Caco-2 (cell line): ENCODE results near the gene SELENOT. TPM values are rescaled to one million over a fixed set of nuclear protein-coding genes. Genes with fewer than 3 reads are reported as not detected.

ENCODE experiments used
- BruUV-seq: library from RNA; stranded (reverse); fragments of 400-500 nt; replicated peaks from 2 replicates; lab custom pipeline; 2021; lab: Mats Ljungman, UMichigan
- CTCF ChIA-PET: fragments of 300-600 bp; sonication (Branson Sonifier 250); formaldehyde crosslinking; loops from one replicate; lab custom pipeline; 2022; ENCODE audit warnings: antibody characterized with exemption; lab: Charles Lee
- POLR2A ChIA-PET: fragments of 300-600 bp; sonication (Branson Sonifier 250); formaldehyde crosslinking; loops from one replicate; lab custom pipeline; 2022; ENCODE audit warnings: antibody characterized with exemption; lab: Charles Lee
- DNase-seq, 2 experiments: peaks; one replicate each; pipeline versions ENCODE4 v3.0.0 to v3.0.0-alpha.2; 2020 to 2022
- H3K27me3 ChIP-seq: replicated peaks from 2 replicates; pipeline ENCODE4 v1.6.0; 2011; ENCODE audit warnings: low read length; ENCODE audit not compliant: control insufficient read depth, insufficient read depth
- H3K36me3 ChIP-seq: 2 replicates; pipeline ENCODE4 v1.5.1; 2011; ENCODE audit warnings: low read length; ENCODE audit not compliant: control insufficient read depth, insufficient read depth
- H3K4me1 ChIP-seq: fragments of 250-450 bp; sonication (Bioruptor Pico); 2 replicates; pipeline ENCODE4 v1.5.1; 2020; ENCODE audit warnings: mild to moderate bottlenecking
- H3K4me3 ChIP-seq: 2 replicates; pipeline ENCODE4 v1.5.1; 2011; ENCODE audit warnings: low read depth, mild to moderate bottlenecking, control low read depth, low read length
- H3K9me3 ChIP-seq: fragments of 250-450 bp; sonication (Bioruptor Pico); 2 replicates; pipeline ENCODE4 v1.5.1; 2020; ENCODE audit warnings: mild to moderate bottlenecking, moderate library complexity
- H3K27ac Mint-ChIP-seq: one replicate; pipeline ENCODE4 v1.8.0; 2022; ENCODE audit warnings: mixed read lengths; ENCODE audit not compliant: unreplicated experiment
- H3K27me3 Mint-ChIP-seq: one replicate; pipeline ENCODE4 v1.8.0; 2022; ENCODE audit warnings: mixed read lengths; ENCODE audit not compliant: insufficient read depth, unreplicated experiment
- H3K36me3 Mint-ChIP-seq: one replicate; pipeline ENCODE4 v1.8.0; 2022; ENCODE audit warnings: mild to moderate bottlenecking, mixed read lengths; ENCODE audit not compliant: insufficient read depth, unreplicated experiment
- H3K4me1 Mint-ChIP-seq: one replicate; pipeline ENCODE4 v1.8.0; 2022; ENCODE audit warnings: low read depth, mixed read lengths; ENCODE audit not compliant: unreplicated experiment
- H3K4me3 Mint-ChIP-seq: one replicate; pipeline ENCODE4 v1.8.0; 2022; ENCODE audit warnings: mild to moderate bottlenecking, moderate library complexity, mixed read lengths; ENCODE audit not compliant: unreplicated experiment
- H3K9me3 Mint-ChIP-seq: one replicate; pipeline ENCODE4 v1.8.0; 2022; ENCODE audit warnings: mixed read lengths; ENCODE audit not compliant: unreplicated experiment
- intact Hi-C: fragments of 100-400 bp; cut with micrococcal nuclease; formaldehyde crosslinking; loops from one replicate; pipeline ENCODE4 v1.10.0; 2022; ENCODE audit not compliant: unreplicated experiment
- total RNA-seq: library from RNA; stranded (reverse); gene quantifications from 2 replicates; pipeline ENCODE4 v1.2.3, GENCODE V29; 2022
- TF ChIP-seq, protein P1 (sequence below), 2 experiments: fragments of 200-600 bp in 1 of 2; IDR thresholded peaks; 1 replicate in 1 of 2; 2 replicates in 1 of 2; pipeline versions ENCODE4 v1.5.1 to v1.8.0; 2011 to 2022; ENCODE audit warnings: antibody characterized with exemption in 1 of 2, control low read depth in 1 of 2, inconsistent platforms in 1 of 2, low read depth in 1 of 2, low read length in 1 of 2, mild to moderate bottlenecking in 1 of 2, moderate library complexity in 1 of 2; ENCODE audit not compliant: insufficient read depth in 1 of 2, severe bottlenecking in 1 of 2, unreplicated experiment in 1 of 2

Gene SELENOT
- total RNA-seq, 1 experiment from 2014 or later, result 124 TPM

DNA sequence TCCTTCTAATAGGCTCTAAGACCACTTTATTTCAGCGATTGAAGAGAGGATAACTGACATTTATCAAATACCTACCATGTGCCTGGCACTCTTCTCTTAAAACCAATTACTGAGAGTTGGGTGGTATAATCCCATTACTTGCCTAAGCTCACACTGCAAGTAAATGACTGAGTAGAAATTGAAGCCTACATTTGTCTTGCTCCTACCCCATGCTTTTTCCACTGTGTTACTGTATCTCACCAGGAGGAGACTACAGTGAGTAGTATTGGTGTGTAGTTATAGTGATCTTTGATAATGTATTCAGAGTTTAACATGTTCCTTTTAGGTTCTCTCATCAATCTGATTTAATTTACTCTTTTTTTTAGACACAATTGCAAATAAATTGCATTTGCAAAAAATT lies 35.8 kb upstream of the SELENOT start:
- TF ChIP-seq, protein P1, sequence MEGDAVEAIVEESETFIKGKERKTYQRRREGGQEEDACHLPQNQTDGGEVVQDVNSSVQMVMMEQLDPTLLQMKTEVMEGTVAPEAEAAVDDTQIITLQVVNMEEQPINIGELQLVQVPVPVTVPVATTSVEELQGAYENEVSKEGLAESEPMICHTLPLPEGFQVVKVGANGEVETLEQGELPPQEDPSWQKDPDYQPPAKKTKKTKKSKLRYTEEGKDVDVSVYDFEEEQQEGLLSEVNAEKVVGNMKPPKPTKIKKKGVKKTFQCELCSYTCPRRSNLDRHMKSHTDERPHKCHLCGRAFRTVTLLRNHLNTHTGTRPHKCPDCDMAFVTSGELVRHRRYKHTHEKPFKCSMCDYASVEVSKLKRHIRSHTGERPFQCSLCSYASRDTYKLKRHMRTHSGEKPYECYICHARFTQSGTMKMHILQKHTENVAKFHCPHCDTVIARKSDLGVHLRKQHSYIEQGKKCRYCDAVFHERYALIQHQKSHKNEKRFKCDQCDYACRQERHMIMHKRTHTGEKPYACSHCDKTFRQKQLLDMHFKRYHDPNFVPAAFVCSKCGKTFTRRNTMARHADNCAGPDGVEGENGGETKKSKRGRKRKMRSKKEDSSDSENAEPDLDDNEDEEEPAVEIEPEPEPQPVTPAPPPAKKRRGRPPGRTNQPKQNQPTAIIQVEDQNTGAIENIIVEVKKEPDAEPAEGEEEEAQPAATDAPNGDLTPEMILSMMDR (IDR thresholded peaks at IDR 0.05; ENCODE audit: insufficient read depth in 1 of 2, low read depth in 1 of 2, low read length in 1 of 2, severe bottlenecking in 1 of 2, unreplicated experiment in 1 of 2), result no peak
- BruUV-seq, result no TSS peak
- Histone ChIP-seq H3K4me1 (no peaks in the 10 kb centered on the region), H3K36me3 (no peaks in the 10 kb centered on the region), H3K9me3 (no peaks in the 10 kb centered on the region), H3K27me3 (no peaks in the 10 kb centered on the region), H3K4me3 (no peak overlapping the region)
- Mint-ChIP-seq H3K4me1 (no peaks in the 10 kb centered on the region), H3K36me3 (peaks cover 49% of the 10 kb centered on the region), H3K9me3 (no peaks in the 10 kb centered on the region), H3K4me3 (no peak overlapping the region), H3K27me3 (no peaks in the 10 kb centered on the region), H3K27ac (no peak overlapping the region)
- CTCF ChIA-PET, result interaction anchor here (0.6 kb wide), 1 partner anchor 10 kb away, joined by 4 read pairs; no protein-coding TSS in a partner anchor
- intact Hi-C loops, result no loop called here
- POLR2A ChIA-PET, result interaction anchor here (1.2 kb wide), 1 partner anchor 21 kb away, joined by 3 read pairs; the partner anchor contains the start of genes EIF2A and SERP1
- no peak for DNase-seq

DNA sequence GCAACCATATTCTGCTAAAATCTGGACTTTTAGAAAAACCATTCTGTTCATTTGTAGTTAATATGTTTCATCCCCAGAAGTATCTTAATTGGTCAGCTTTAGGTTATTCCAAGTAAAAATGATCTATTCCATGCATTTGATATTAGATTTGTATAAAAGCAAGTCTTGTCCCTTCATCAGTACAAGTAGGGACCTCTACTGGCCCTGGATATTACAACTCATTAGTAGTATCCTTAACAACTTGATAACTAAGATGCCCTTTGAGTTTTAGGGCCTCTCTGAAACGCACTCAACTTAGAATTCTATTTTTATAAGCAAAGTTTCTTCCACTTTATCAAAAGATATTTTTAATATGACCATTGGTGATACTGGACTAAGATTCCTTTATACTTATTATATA lies 25.3 kb upstream of the SELENOT start:
- no peak overlapping the region for H3K27ac Mint-ChIP-seq
- intact Hi-C loops, result no loop called here
- H3K4me3 Mint-ChIP-seq, result no peak overlapping the region
- no peaks in the 10 kb centered on the region for H3K4me1 Mint-ChIP-seq
- H3K9me3 Mint-ChIP-seq, result no peaks in the 10 kb centered on the region
- no TSS peak for BruUV-seq
- no peaks in the 10 kb centered on the region for H3K27me3 Mint-ChIP-seq
- no peak for DNase-seq
- H3K36me3 Mint-ChIP-seq, result peaks cover 51% of the 10 kb centered on the region
- CTCF ChIA-PET, result interaction anchor here (0.7 kb wide), 1 partner anchor 10 kb away, joined by 4 read pairs; no protein-coding TSS in a partner anchor
- Histone ChIP-seq H3K36me3 (peaks cover 5% of the 10 kb centered on the region; the same call in 1 of the 2 replicates), H3K4me1 (no peaks in the 10 kb centered on the region), H3K4me3 (no peak overlapping the region), H3K9me3 (no peaks in the 10 kb centered on the region), H3K27me3 (no peaks in the 10 kb centered on the region)
- POLR2A ChIA-PET, result no interaction called here
- TF ChIP-seq, protein P1 (IDR thresholded peaks at IDR 0.05; ENCODE audit: insufficient read depth in 1 of 2, low read depth in 1 of 2, low read length in 1 of 2, severe bottlenecking in 1 of 2, unreplicated experiment in 1 of 2), result no peak

DNA sequence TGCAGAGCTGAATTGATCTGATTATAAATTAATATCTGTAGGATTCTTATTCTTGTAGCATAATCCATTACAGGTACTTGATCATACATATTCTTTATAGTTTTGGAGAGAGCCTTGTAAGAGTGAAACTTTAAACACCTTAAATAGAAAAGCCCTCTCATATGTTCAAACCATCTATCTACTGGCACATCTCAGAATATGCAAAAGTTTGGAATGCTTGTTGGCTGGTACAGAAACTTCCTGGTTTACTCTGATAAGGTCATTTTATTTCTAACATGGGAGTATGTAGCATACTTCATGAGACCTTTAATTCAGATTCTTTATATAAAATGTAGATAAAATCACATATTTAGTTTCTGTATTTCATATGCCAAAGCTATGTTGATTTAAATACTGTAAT lies 21.9 kb upstream of the SELENOT start:
- Histone ChIP-seq H3K4me1 (no peaks in the 10 kb centered on the region), H3K4me3 (no peak overlapping the region), H3K27me3 (no peaks in the 10 kb centered on the region), H3K9me3 (no peaks in the 10 kb centered on the region), H3K36me3 (peaks cover 3% of the 10 kb centered on the region; the same call in 1 of the 2 replicates)
- Mint-ChIP-seq H3K4me3 (no peak overlapping the region), H3K36me3 (peaks cover 59% of the 10 kb centered on the region), H3K9me3 (no peaks in the 10 kb centered on the region), H3K27me3 (no peaks in the 10 kb centered on the region), H3K27ac (no peak overlapping the region), H3K4me1 (no peaks in the 10 kb centered on the region)
- ChIA-PET CTCF (no interaction called here), POLR2A (no interaction called here)
- no peak for DNase-seq
- intact Hi-C loops, result no loop called here
- BruUV-seq, result no TSS peak
- TF ChIP-seq, protein P1 (IDR thresholded peaks at IDR 0.05; ENCODE audit: insufficient read depth in 1 of 2, low read depth in 1 of 2, low read length in 1 of 2, severe bottlenecking in 1 of 2, unreplicated experiment in 1 of 2), result no peak
